ENCODE results near the gene CD300A. TPM values are rescaled to one million over a fixed set of nuclear protein-coding genes. Genes with fewer than 3 reads are reported as not detected.
A peak's percentile ranks its signal among the peaks of the same experiment; 100 is the strongest.

CD300A gene
- total RNA-seq, 1 experiment from 2014 or later = not detected

DNA sequence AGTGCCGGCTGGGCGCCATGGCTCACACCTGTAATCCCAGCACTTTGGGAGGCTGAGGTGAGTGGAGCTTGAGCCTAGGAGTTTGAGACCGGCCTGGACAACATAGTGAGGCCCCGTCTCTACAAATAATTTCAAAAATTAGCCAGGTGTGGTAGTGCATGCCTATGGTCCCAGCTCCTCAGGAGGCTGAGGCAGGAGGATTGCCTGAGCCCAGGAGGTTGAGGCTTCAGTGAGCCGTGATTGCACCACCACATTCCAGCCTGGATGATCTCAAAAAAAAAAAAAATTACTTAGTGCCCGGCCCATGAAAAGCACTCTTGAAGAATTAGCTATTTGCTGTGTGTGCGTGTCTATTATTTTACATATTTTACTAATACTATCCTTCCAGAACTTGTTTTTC is 24.9 kb upstream of the CD300A start:
- no peaks in the 10 kb centered on the region for H3K27me3 ChIP-seq (ENCODE audit: low read length)
- no peaks in the 10 kb centered on the region for H3F3A ChIP-seq (ENCODE audit: low read length, unreplicated experiment)
- H3K9me3 ChIP-seq (ENCODE audit: low read length) = 0 out of 2 replicates have a peak, but pooled peaks cover 6% of the 10 kb centered on the region
- ChIA-PET POLR2A (ENCODE audit: unreplicated experiment) (no interaction called here), CTCF (no interaction called here)
- H3K4me1 ChIP-seq (ENCODE audit: insufficient read depth, low read length) = peaks cover 13% of the 10 kb centered on the region
- intact Hi-C loops (cut with micrococcal nuclease) = no loop called here
- no peak for DNase-seq
- H3K4me3 ChIP-seq (ENCODE audit: low read length) = no peak overlapping the region
- ATAC-seq = no peak
- BruUV-seq (replicated peaks) = no TSS peak
- no peaks in the 10 kb centered on the region for H3K9me2 ChIP-seq (replicated peaks; ENCODE audit: low read length)
- H2AFZ ChIP-seq (ENCODE audit: low read length) = no peak overlapping the region
- no peak overlapping the region for H3K27ac ChIP-seq (ENCODE audit: low read length)
- TF ChIP-seq, protein P1, sequence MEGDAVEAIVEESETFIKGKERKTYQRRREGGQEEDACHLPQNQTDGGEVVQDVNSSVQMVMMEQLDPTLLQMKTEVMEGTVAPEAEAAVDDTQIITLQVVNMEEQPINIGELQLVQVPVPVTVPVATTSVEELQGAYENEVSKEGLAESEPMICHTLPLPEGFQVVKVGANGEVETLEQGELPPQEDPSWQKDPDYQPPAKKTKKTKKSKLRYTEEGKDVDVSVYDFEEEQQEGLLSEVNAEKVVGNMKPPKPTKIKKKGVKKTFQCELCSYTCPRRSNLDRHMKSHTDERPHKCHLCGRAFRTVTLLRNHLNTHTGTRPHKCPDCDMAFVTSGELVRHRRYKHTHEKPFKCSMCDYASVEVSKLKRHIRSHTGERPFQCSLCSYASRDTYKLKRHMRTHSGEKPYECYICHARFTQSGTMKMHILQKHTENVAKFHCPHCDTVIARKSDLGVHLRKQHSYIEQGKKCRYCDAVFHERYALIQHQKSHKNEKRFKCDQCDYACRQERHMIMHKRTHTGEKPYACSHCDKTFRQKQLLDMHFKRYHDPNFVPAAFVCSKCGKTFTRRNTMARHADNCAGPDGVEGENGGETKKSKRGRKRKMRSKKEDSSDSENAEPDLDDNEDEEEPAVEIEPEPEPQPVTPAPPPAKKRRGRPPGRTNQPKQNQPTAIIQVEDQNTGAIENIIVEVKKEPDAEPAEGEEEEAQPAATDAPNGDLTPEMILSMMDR (conservative IDR thresholded peaks at IDR 0.05; ENCODE audit: low read depth, low read length) = no peak
- TF ChIP-seq EZH2phosphoT487 (IDR thresholded peaks at IDR 0.05; ENCODE audit: borderline replicate concordance, low read length) (no peak), EZH2 (IDR thresholded peaks at IDR 0.05; ENCODE audit: low read length, unreplicated experiment) (no peak)
- H3K36me3 ChIP-seq (ENCODE audit: low read depth, low read length) = peaks cover 41% of the 10 kb centered on the region
- H3K79me2 ChIP-seq (ENCODE audit: low read length) = peaks cover 29% of the 10 kb centered on the region
- H3K9ac ChIP-seq (ENCODE audit: low read length) = no peak overlapping the region
- H3K4me2 ChIP-seq (ENCODE audit: low read length) = no peak overlapping the region
- 0 out of 2 replicates have a peak, but pooled peaks cover 10% of the 10 kb centered on the region for H4K20me1 ChIP-seq (ENCODE audit: low read length)

DNA sequence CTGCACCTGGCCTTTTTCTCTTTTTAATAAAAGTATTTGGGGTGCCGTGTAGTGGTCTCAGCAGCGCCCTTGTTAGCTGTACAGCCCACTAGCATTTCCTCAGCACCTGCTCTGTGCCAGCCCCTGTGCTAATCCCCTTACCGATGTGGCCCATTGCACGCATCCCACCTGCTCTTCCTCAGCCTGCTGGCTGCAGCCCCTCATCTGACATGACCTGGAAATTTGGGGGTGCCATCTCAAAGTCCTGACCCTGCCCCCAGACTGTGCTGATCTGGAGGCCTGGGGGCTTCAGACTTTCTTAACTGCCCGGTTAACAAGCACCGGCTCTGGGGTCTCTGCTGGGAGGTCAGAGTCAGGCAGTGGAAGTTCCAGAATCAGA is 24.2 kb upstream of the CD300A start:
- Histone ChIP-seq H3K27ac (ENCODE audit: low read length) (no peak overlapping the region), H3K9ac (ENCODE audit: low read length) (no peak overlapping the region), H3K9me3 (ENCODE audit: low read length) (0 out of 2 replicates have a peak, but pooled peaks cover 2% of the 10 kb centered on the region), H3K9me2 (replicated peaks; ENCODE audit: low read length) (no peaks in the 10 kb centered on the region), H3K4me1 (ENCODE audit: insufficient read depth, low read length) (peaks cover 13% of the 10 kb centered on the region), H3K4me2 (ENCODE audit: low read length) (peak overlapping the region; percentile 36), H3K79me2 (ENCODE audit: low read length) (peaks cover 21% of the 10 kb centered on the region), H3K27me3 (ENCODE audit: low read length) (no peaks in the 10 kb centered on the region), H3F3A (ENCODE audit: low read length, unreplicated experiment) (no peaks in the 10 kb centered on the region), H2AFZ (ENCODE audit: low read length) (no peak overlapping the region), H3K36me3 (ENCODE audit: low read depth, low read length) (peaks cover 40% of the 10 kb centered on the region), H3K4me3 (ENCODE audit: low read length) (no peak overlapping the region), H4K20me1 (ENCODE audit: low read length) (0 out of 2 replicates have a peak, but pooled peaks cover 10% of the 10 kb centered on the region)
- no TSS peak for BruUV-seq (replicated peaks)
- ChIA-PET POLR2A (ENCODE audit: unreplicated experiment) (no interaction called here), CTCF (no interaction called here)
- DNase-seq (no peak), ATAC-seq (no peak)
- intact Hi-C loops (cut with micrococcal nuclease) = no loop called here
- TF ChIP-seq EZH2phosphoT487 (IDR thresholded peaks at IDR 0.05; ENCODE audit: borderline replicate concordance, low read length) (no peak), EZH2 (IDR thresholded peaks at IDR 0.05; ENCODE audit: low read length, unreplicated experiment) (no peak)
- TF ChIP-seq, protein P1 (conservative IDR thresholded peaks at IDR 0.05; ENCODE audit: low read depth, low read length) = no peak

DNA sequence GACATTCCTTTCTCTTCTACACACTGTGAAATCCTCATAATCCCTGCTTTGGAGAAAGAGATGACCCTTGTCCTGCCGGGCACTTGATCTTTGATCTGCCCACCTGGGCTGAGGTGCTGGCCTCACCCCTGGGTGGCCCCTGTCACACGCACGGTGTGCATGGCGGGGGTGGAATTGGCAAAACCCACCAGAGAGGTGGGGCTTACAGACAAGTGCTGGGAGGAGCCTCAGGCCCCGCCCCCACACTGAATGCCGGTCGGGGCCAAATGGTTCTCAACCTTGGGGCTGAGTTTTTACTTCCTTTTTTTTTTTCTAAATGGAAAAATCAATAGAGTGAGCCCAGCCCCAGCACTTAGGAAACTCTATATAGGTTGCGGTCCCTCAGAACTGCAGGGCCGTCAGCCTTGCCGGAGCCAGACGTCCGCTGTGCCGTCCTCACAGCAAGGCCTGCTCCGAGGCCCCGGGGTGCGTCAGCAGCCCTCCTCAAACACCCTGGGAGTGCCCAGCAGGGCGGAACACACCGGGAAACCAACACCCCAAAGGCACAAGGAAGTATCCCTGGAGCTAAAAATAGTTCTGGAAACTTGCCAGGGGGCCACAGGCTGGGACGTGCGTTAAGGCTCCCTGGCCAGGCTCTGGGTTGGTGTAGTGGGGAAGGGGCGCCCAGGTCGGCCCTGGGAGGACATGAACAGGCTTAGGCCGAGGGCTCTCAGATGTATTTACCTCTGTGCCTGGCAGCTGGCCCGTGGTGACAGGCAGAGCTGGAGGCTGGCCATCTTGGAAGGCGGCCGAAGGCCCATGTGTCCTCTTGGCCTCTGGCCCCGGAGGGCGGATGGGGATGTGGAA is 23.5 kb upstream of the CD300A start:
- no peak overlapping the region for H3K9ac ChIP-seq (ENCODE audit: low read length)
- H3K4me2 ChIP-seq (ENCODE audit: low read length) = peak overlapping the region; percentile 36
- no peaks in the 10 kb centered on the region for H3F3A ChIP-seq (ENCODE audit: low read length, unreplicated experiment)
- DNase-seq = peak; percentile 51
- H3K36me3 ChIP-seq (ENCODE audit: low read depth, low read length) = peaks cover 34% of the 10 kb centered on the region
- peak overlapping the region; percentile 24; the same call in 1 of the 2 replicates for H3K4me3 ChIP-seq (ENCODE audit: low read length)
- ATAC-seq = peak; percentile 82
- H3K4me1 ChIP-seq (ENCODE audit: insufficient read depth, low read length) = peaks cover 13% of the 10 kb centered on the region
- no peak overlapping the region for H2AFZ ChIP-seq (ENCODE audit: low read length)
- TF ChIP-seq, protein P1 (conservative IDR thresholded peaks at IDR 0.05; ENCODE audit: low read depth, low read length) = no peak
- TF ChIP-seq EZH2phosphoT487 (IDR thresholded peaks at IDR 0.05; ENCODE audit: borderline replicate concordance, low read length) = no peak
- no peak for TF ChIP-seq EZH2 (IDR thresholded peaks at IDR 0.05; ENCODE audit: low read length, unreplicated experiment)
- intact Hi-C loops (cut with micrococcal nuclease) = no loop called here
- 0 out of 2 replicates have a peak, but pooled peaks cover 7% of the 10 kb centered on the region for H4K20me1 ChIP-seq (ENCODE audit: low read length)
- ChIA-PET POLR2A (ENCODE audit: unreplicated experiment) (interaction anchor here (0.7 to 1.0 kb wide), 2 partner anchors 13 to 797 kb away, joined by 3 to 4 read pairs; no protein-coding TSS in a partner anchor), CTCF (interaction anchor here (1.1 kb wide), 1 partner anchor 63 kb away, joined by 3 read pairs; no protein-coding TSS in a partner anchor)
- H3K79me2 ChIP-seq (ENCODE audit: low read length) = peaks cover 15% of the 10 kb centered on the region
- no peaks in the 10 kb centered on the region for H3K9me2 ChIP-seq (replicated peaks; ENCODE audit: low read length)
- H3K27ac ChIP-seq (ENCODE audit: low read length) = peak overlapping the region; percentile 46
- no peaks in the 10 kb centered on the region for H3K27me3 ChIP-seq (ENCODE audit: low read length)
- no TSS peak for BruUV-seq (replicated peaks)
- no peaks in the 10 kb centered on the region for H3K9me3 ChIP-seq (ENCODE audit: low read length)
